ENCODE measurements around the gene CARS1.

The CARS1 gene

GRCh38 chr11:3001496-3001895, 55.7 kb downstream of the CARS1 start:
- H3K4me1 ChIP-seq, result peaks cover 4 to 20% (median 10%) of the 10 kb centered on the region in 10 experiments
- H3K27me3 ChIP-seq, result no peaks in the 10 kb centered on the region
- no peak for TF ChIP-seq Cebpa-rat (IDR thresholded peaks at IDR 0.05)
- H3K9me3 ChIP-seq (replicated peaks in 1 of 11), result no peaks in the 10 kb centered on the region
- H3K4me2 ChIP-seq, result no peak overlapping the region
- peaks cover 0 to 38% (median 4%) of the 10 kb centered on the region in 11 experiments; a peak in 12 of 22 replicates for H4K20me1 ChIP-seq
- H3K4me3 ChIP-seq, result no peak overlapping the region
- H3K9ac ChIP-seq, result no peak overlapping the region
- peaks cover 68 to 76% (median 71%) of the 10 kb centered on the region in 11 experiments for H3K36me3 ChIP-seq
- no peak overlapping the region for H3K27ac ChIP-seq

DNA sequence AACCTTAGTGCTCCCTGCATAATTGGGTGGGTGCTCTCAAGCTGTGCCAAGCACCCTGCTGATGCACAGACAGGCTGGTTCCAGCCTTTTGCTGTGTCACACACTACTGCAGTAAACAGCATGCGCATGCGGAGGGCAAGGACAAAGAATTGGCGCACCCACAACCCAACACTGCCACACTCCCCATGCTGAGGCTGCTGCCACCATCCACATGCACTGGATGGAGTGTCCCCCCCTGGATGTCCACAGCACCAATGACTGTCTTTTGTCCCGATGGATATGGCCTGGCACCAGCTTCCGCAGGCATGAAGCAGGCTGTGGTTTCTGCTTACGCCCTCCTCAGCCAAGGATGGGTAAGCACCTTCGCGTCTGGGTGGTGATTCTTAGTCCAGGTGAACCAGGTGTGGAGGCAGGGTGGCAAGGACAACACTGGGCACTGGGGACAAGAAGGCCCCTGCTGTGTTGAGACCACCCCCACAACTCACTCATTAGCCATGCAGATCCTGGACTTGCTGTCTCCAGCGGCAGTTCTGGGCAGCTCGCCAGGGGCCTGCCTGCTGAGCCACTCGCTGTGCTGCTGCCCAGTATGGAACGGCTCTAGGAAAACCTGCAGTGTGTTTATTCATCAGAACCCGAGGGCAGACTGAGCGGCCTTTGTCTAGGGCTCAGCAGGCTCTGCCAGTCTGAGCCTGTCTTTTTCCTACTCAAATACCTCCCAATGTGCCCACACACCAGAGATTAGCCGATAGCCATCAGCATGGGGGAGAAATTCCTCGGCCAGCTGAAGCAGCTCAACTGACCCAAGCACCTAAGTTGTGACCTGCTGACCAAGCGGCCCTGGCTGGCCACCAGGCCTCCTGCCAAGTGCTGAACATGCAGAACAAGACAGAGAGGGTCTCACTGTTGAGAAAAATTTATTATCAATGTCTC, 56.9 kb downstream of the CARS1 start:
- H3K36me3 ChIP-seq, result peaks cover 57 to 64% (median 61%) of the 10 kb centered on the region in 11 experiments
- no peaks in the 10 kb centered on the region for H3K27me3 ChIP-seq
- peaks cover 0 to 35% (median 0%) of the 10 kb centered on the region in 11 experiments; a peak in 6 of 22 replicates for H4K20me1 ChIP-seq
- peaks cover 0 to 20% (median 3%) of the 10 kb centered on the region in 10 experiments; a peak in 9 of 20 replicates for H3K4me1 ChIP-seq
- H3K27ac ChIP-seq, result no peak overlapping the region
- H3K9me3 ChIP-seq (replicated peaks in 1 of 11), result no peaks in the 10 kb centered on the region
- TF ChIP-seq Cebpa-rat (IDR thresholded peaks at IDR 0.05), result no peak
- no peak overlapping the region for H3K4me2 ChIP-seq
- no peak overlapping the region for H3K4me3 ChIP-seq
- H3K9ac ChIP-seq, result no peak overlapping the region

DNA sequence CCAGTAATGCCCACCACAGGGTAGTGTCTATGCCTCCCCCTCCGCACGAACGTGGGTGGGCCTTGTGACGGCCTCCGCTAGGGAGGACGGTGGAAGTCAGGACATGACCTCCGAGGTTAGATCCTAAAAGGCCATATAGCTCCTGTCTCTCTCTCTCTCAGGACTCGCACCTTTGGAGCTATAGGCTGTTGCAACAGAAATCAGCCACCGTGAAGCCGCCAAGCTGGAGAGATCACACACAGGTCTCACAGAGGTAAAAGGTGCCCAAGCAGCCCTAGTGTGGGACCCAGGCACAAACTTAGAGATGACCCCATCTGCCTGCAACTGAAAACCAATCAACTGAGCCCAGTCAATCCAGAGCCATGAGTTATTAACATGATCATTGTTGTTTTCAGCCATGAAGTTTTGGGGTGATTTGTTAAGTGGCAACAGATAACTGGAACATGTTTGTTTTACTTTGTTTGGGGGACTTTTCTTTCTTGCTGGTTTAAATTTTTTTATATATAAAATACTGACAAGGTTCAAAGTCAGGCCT, 57.7 kb downstream of the CARS1 start:
- peaks cover 0 to 35% (median 0%) of the 10 kb centered on the region in 11 experiments; a peak in 6 of 22 replicates for H4K20me1 ChIP-seq
- no peaks in the 10 kb centered on the region for H3K9me3 ChIP-seq (replicated peaks in 1 of 11)
- H3K4me1 ChIP-seq, result peaks cover 0 to 20% (median 3%) of the 10 kb centered on the region in 10 experiments; a peak in 10 of 20 replicates
- no peak overlapping the region for H3K4me2 ChIP-seq
- no peak for TF ChIP-seq Cebpa-rat (IDR thresholded peaks at IDR 0.05)
- H3K36me3 ChIP-seq, result peaks cover 51 to 57% (median 54%) of the 10 kb centered on the region in 11 experiments
- H3K9ac ChIP-seq, result no peak overlapping the region
- H3K4me3 ChIP-seq, result no peak overlapping the region
- H3K27me3 ChIP-seq, result no peaks in the 10 kb centered on the region
- no peak overlapping the region for H3K27ac ChIP-seq

DNA sequence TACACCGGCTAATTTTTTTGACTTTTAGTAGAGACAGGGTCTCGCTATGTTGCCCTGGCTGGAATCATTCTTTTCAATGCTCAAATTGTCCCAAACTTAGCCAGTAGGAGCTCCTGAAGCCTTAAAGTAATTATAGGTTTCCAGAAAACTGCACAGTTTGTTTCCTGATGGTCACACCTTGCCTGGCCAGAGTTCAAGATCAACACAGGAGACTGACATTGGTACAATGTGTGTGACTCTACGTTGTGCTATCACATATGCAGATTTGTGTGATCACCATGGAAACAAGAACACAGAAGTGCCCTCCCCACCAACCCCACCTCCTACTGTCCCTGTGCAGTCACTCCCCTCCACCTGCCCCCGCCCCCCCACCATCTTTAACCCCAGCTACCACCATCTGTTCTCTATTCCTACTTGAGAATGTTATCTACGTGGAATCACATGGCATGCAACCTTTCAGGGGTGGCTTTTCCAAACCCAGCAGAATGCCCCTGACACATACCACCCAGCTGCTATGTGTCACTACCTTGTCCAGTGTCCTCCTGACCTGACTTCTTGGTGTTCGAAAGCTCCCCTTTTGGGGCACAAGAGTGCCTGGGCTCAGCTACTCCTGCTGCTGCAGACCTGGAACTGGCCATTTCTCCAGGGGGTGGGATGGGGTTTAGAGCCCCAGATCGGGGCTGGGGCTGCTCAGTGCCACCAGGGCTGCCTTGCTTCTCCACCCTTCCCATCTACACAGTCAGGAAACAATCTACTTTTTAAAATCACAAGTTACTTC, 59.0 kb downstream of the CARS1 start:
- H3K4me3 ChIP-seq, result no peak overlapping the region
- H3K36me3 ChIP-seq, result peaks cover 38 to 44% (median 41%) of the 10 kb centered on the region in 11 experiments
- H3K4me2 ChIP-seq, result no peak overlapping the region
- no peaks in the 10 kb centered on the region for H3K27me3 ChIP-seq
- no peak overlapping the region for H3K9ac ChIP-seq
- no peak overlapping the region for H3K27ac ChIP-seq
- TF ChIP-seq Cebpa-rat (IDR thresholded peaks at IDR 0.05), result no peak
- no peaks in the 10 kb centered on the region for H3K9me3 ChIP-seq (replicated peaks in 1 of 11)
- peaks cover 4 to 15% (median 11%) of the 10 kb centered on the region in 10 experiments; a peak in 19 of 20 replicates for H3K4me1 ChIP-seq
- H4K20me1 ChIP-seq, result peaks cover 0 to 28% (median 0%) of the 10 kb centered on the region in 11 experiments; a peak in 5 of 22 replicates

GRCh38 chr11:2997406-2997805, 59.8 kb downstream of the CARS1 start:
- no peaks in the 10 kb centered on the region for H3K9me3 ChIP-seq (replicated peaks in 1 of 11)
- H4K20me1 ChIP-seq, result peaks cover 0 to 21% (median 0%) of the 10 kb centered on the region in 11 experiments; a peak in 4 of 22 replicates
- H3K4me1 ChIP-seq, result peaks cover 9 to 20% (median 12%) of the 10 kb centered on the region in 10 experiments; a peak in 19 of 20 replicates
- H3K9ac ChIP-seq, result no peak overlapping the region
- peaks cover 29 to 35% (median 33%) of the 10 kb centered on the region in 11 experiments for H3K36me3 ChIP-seq
- H3K4me3 ChIP-seq, result no peak overlapping the region
- H3K27me3 ChIP-seq, result no peaks in the 10 kb centered on the region
- no peak for TF ChIP-seq Cebpa-rat (IDR thresholded peaks at IDR 0.05)
- no peak overlapping the region for H3K27ac ChIP-seq
- no peak overlapping the region for H3K4me2 ChIP-seq

- H3K4me3 ChIP-seq, result no peak overlapping the region
- peaks cover 6 to 20% (median 9%) of the 10 kb centered on the region in 10 experiments; a peak in 19 of 20 replicates for H3K4me1 ChIP-seq
- TF ChIP-seq Cebpa-rat (IDR thresholded peaks at IDR 0.05), result no peak
- H3K27ac ChIP-seq, result no peak overlapping the region
- H3K9me3 ChIP-seq (replicated peaks in 1 of 11), result no peaks in the 10 kb centered on the region
- H4K20me1 ChIP-seq, result peaks cover 0 to 18% (median 0%) of the 10 kb centered on the region in 11 experiments; a peak in 4 of 22 replicates
- no peaks in the 10 kb centered on the region for H3K27me3 ChIP-seq
- no peak overlapping the region for H3K4me2 ChIP-seq
- H3K36me3 ChIP-seq, result peaks cover 26 to 31% (median 28%) of the 10 kb centered on the region in 11 experiments
- H3K9ac ChIP-seq, result no peak overlapping the region
Observed at GRCh38 chr11:2996976-2997375, 60.2 kb downstream of the CARS1 start.

DNA sequence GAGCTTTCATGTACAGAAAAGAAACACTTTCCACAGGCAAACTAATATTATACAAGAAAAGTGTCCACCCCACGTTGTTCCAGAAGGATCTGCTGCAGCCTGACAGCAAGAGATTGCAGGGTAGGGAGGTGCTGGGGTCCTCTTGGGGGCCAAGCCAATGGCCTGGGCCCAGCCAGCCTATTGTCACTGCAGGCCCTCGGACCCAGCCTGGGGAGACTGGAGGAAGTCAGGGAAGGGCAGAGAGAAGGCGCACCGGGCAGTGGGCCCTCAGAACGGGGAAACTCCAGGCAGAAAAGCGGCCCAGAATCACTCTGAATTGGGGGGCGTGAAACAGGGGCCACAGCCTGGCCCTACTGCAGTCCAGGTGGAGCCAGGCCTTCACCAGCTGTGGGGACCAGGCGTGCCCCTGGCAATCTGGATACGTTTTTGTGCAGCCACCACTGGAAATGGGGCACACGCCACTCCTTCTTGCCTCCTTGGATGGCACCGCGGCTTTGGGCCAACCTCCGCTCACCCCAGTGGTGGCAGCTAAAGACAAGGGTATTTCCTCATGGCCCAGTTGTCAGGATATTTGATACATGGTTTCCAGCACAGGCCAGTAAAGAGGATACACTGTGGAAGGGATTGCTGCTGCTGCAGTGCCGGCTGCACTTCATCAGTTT, 61.2 kb downstream of the CARS1 start:
- peaks cover 6 to 20% (median 9%) of the 10 kb centered on the region in 10 experiments; a peak in 19 of 20 replicates for H3K4me1 ChIP-seq

DNA sequence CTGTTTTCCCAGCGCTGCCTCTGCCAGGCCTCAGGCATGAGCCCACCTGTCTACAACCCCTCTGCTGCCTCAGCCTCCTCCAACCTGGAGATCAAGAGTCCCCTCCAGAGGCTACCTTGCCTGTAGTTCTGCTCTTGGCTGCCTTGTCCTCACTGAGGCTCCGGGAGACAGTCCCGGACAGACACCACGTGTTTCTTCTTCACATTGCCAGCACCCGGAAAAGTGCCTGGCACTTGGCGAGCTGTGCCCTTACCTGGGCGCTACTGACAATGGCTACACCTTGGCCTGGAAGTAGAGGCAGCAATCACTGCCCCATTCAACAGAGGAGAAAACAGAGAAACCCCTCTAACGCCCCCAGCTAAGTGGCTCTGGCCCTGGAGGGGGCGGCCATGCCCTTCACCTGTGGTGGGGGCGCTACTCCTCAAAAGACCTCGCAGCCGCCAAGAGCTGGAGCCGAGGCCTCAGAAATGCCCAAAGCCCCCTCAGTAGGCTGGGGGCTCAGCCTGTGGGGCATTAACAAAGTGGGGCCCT, 62.1 kb downstream of the CARS1 start:
- Histone ChIP-seq H3K27ac (no peak overlapping the region), H3K9ac (no peak overlapping the region)

More for the DNA sequence above, 61.2 kb downstream of the CARS1 start:
- Histone ChIP-seq H3K27me3 (no peaks in the 10 kb centered on the region), H3K36me3 (peaks cover 16 to 21% (median 19%) of the 10 kb centered on the region in 11 experiments), H3K27ac (no peak overlapping the region), H3K4me3 (no peak overlapping the region), H3K9ac (no peak overlapping the region), H4K20me1 (peaks cover 0 to 16% (median 7%) of the 10 kb centered on the region in 11 experiments; a peak in 15 of 22 replicates), H3K4me2 (no peak overlapping the region), H3K9me3 (replicated peaks in 1 of 11) (no peaks in the 10 kb centered on the region)
- no peak for TF ChIP-seq Cebpa-rat (IDR thresholded peaks at IDR 0.05)

More for the DNA sequence above, 62.1 kb downstream of the CARS1 start:
- Histone ChIP-seq H3K9me3 (replicated peaks in 1 of 11) (no peaks in the 10 kb centered on the region), H3K36me3 (peaks cover 7 to 12% (median 9%) of the 10 kb centered on the region in 11 experiments), H3K4me2 (no peak overlapping the region), H3K27me3 (no peaks in the 10 kb centered on the region), H3K4me1 (peaks cover 8 to 26% (median 13%) of the 10 kb centered on the region in 10 experiments), H4K20me1 (peaks cover 4 to 19% (median 16%) of the 10 kb centered on the region in 11 experiments; a peak in 19 of 22 replicates), H3K4me3 (no peak overlapping the region)
- TF ChIP-seq Cebpa-rat (IDR thresholded peaks at IDR 0.05), result no peak

Data from BLaER1 treated with 17β-estradiol and CSF1 and Interleukin-3, amounts not matched to agents 10 nM and 100 nM (cell line).